WERI-Rb-1 (cell line): ENCODE data around the gene ZNF850.

Source experiments
- DNase-seq: peaks from one replicate; pipeline ENCODE4 v3.0.0-alpha.2; 2020
- H3K27ac ChIP-seq: fragments of 250-450 bp; sonication (Bioruptor Pico); 2 replicates; pipeline ENCODE4 v1.5.1; 2020; ENCODE audit warnings: mild to moderate bottlenecking, moderate library complexity
- H3K27me3 ChIP-seq: fragments of 250-450 bp; sonication (Bioruptor Pico); 2 replicates; pipeline ENCODE4 v1.5.1; 2021; ENCODE audit warnings: mild to moderate bottlenecking, low read depth, moderate library complexity; ENCODE audit not compliant: insufficient read depth, severe bottlenecking
- H3K36me3 ChIP-seq: fragments of 250-450 bp; sonication (Bioruptor Pico); 2 replicates; pipeline ENCODE4 v1.5.1; 2020; ENCODE audit warnings: mild to moderate bottlenecking, moderate library complexity
- H3K4me3 ChIP-seq: 2 replicates; pipeline ENCODE4 v1.5.1; 2011; ENCODE audit warnings: low read depth, mild to moderate bottlenecking, control low read depth, low read length
- H3K9me3 ChIP-seq: fragments of 250-450 bp; sonication (Bioruptor Pico); 2 replicates; pipeline ENCODE4 v1.5.1; 2021; ENCODE audit warnings: mild to moderate bottlenecking, moderate library complexity; ENCODE audit not compliant: severe bottlenecking
- CTCF ChIP-seq: IDR thresholded peaks from 2 replicates; pipeline ENCODE4 v1.5.1; 2011; ENCODE audit warnings: low read depth, mild to moderate bottlenecking, control low read depth, inconsistent platforms, low read length

ZNF850 gene

GRCh38 chr19:36668646-36669045, 104.0 kb downstream of the ZNF850 start:
- Histone ChIP-seq H3K36me3 (peaks cover 13% of the 10 kb centered on the region), H3K27ac (no peak overlapping the region), H3K9me3 (no peaks in the 10 kb centered on the region), H3K27me3 (no peaks in the 10 kb centered on the region), H3K4me3 (no peak overlapping the region)
- no peak for TF ChIP-seq CTCF
- no peak for DNase-seq

GRCh38 chr19:36665832-36666231, 106.8 kb downstream of the ZNF850 start:
- Histone ChIP-seq H3K27me3 (no peaks in the 10 kb centered on the region), H3K36me3 (peaks cover 17% of the 10 kb centered on the region), H3K27ac (no peak overlapping the region), H3K4me3 (peak overlapping the region; percentile 86), H3K9me3 (no peaks in the 10 kb centered on the region)
- no peak for TF ChIP-seq CTCF
- no peak for DNase-seq
